Endothelial cell (in vitro differentiated cells): ENCODE data around the gene STC2. TPM values are rescaled to one million over a fixed set of nuclear protein-coding genes. Genes with fewer than 3 reads are reported as not detected.

Experiments
- DNase-seq: peaks from one replicate; pipeline ENCODE4 v3.0.0; 2021; ENCODE audit warnings: low spot score
- H3K27ac Mint-ChIP-seq: one replicate; pipeline ENCODE4 v1.8.0; 2021; ENCODE audit warnings: mixed read lengths, inconsistent platforms; ENCODE audit not compliant: unreplicated experiment
- H3K27me3 Mint-ChIP-seq: one replicate; pipeline ENCODE4 v1.8.0; 2021; ENCODE audit warnings: mild to moderate bottlenecking, moderate library complexity, mixed read lengths, inconsistent platforms; ENCODE audit not compliant: unreplicated experiment
- H3K36me3 Mint-ChIP-seq: one replicate; pipeline ENCODE4 v1.8.0; 2021; ENCODE audit warnings: mild to moderate bottlenecking, low read depth, mixed read lengths, inconsistent platforms; ENCODE audit not compliant: unreplicated experiment
- H3K4me1 Mint-ChIP-seq: one replicate; pipeline ENCODE4 v1.8.0; 2021; ENCODE audit warnings: mild to moderate bottlenecking, mixed read lengths, inconsistent platforms; ENCODE audit not compliant: unreplicated experiment
- H3K4me3 Mint-ChIP-seq: one replicate; pipeline ENCODE4 v1.8.0; 2021; ENCODE audit warnings: mild to moderate bottlenecking, mixed read lengths, inconsistent platforms; ENCODE audit not compliant: unreplicated experiment
- H3K9me3 Mint-ChIP-seq: one replicate; pipeline ENCODE4 v1.8.0; 2021; ENCODE audit warnings: mixed read lengths, inconsistent platforms; ENCODE audit not compliant: unreplicated experiment
- total RNA-seq: library from RNA; stranded (reverse); fragmentation: NEBNext Ultra II Directional; extraction: Animal tissue kit (Norgen Biotek cat#: 25700); gene quantifications from one replicate; pipeline ENCODE4 v1.2.1, GENCODE V29; 2021; ENCODE audit not compliant: unreplicated experiment
- TF ChIP-seq, protein P1 (sequence below): fragments of 200-600 bp; sonication (generic); IDR thresholded peaks from one replicate; pipeline ENCODE4 v1.5.0; 2021; ENCODE audit warnings: antibody characterized with exemption; ENCODE audit not compliant: unreplicated experiment

STC2 gene
- total RNA-seq, 1 donor from 2014 or later = 3.6 TPM

GRCh38 chr5:173310861-173311785 is 17.1 kb downstream of the STC2 start:
- peaks cover 7% of the 10 kb centered on the region for H3K27me3 Mint-ChIP-seq
- no peak for DNase-seq
- H3K36me3 Mint-ChIP-seq = no peaks in the 10 kb centered on the region
- TF ChIP-seq, protein P1, sequence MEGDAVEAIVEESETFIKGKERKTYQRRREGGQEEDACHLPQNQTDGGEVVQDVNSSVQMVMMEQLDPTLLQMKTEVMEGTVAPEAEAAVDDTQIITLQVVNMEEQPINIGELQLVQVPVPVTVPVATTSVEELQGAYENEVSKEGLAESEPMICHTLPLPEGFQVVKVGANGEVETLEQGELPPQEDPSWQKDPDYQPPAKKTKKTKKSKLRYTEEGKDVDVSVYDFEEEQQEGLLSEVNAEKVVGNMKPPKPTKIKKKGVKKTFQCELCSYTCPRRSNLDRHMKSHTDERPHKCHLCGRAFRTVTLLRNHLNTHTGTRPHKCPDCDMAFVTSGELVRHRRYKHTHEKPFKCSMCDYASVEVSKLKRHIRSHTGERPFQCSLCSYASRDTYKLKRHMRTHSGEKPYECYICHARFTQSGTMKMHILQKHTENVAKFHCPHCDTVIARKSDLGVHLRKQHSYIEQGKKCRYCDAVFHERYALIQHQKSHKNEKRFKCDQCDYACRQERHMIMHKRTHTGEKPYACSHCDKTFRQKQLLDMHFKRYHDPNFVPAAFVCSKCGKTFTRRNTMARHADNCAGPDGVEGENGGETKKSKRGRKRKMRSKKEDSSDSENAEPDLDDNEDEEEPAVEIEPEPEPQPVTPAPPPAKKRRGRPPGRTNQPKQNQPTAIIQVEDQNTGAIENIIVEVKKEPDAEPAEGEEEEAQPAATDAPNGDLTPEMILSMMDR = no peak
- no peak overlapping the region for H3K4me3 Mint-ChIP-seq
- no peak overlapping the region for H3K27ac Mint-ChIP-seq
- H3K4me1 Mint-ChIP-seq = no peaks in the 10 kb centered on the region
- no peaks in the 10 kb centered on the region for H3K9me3 Mint-ChIP-seq

GRCh38 chr5:173310218-173310769 is 17.9 kb downstream of the STC2 start:
- TF ChIP-seq, protein P1 = no peak
- no peak for DNase-seq
- Mint-ChIP-seq H3K36me3 (no peaks in the 10 kb centered on the region), H3K9me3 (no peaks in the 10 kb centered on the region), H3K27me3 (peaks cover 7% of the 10 kb centered on the region), H3K27ac (no peak overlapping the region), H3K4me3 (no peak overlapping the region), H3K4me1 (no peaks in the 10 kb centered on the region)

- Mint-ChIP-seq H3K27ac (no peak overlapping the region), H3K36me3 (no peaks in the 10 kb centered on the region), H3K27me3 (peaks cover 7% of the 10 kb centered on the region), H3K9me3 (no peaks in the 10 kb centered on the region), H3K4me3 (no peak overlapping the region), H3K4me1 (no peaks in the 10 kb centered on the region)
- TF ChIP-seq, protein P1 = no peak
- no peak for DNase-seq
Measured at GRCh38 chr5:173309731-173310130, 18.5 kb downstream of the STC2 start.

DNA sequence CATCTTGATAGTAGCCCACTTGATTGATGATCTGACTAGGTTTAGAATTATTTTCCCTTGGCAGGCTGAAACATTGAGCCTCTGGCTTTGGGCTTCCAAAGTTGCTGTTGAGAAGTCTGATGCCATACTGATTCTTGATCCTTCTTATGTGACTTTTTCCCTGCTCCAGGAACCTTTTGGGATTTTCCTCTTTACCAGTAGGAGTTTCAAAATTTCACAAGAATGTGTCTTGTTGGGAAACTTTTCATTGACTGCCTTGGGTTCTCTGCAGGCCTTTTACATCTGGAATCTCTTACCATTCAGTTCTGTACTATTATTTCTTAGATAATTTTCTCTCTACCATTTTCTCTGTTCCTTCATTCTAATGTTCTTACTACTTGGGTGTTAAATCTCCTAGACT is 20.0 kb downstream of the STC2 start:
- Mint-ChIP-seq H3K4me1 (no peaks in the 10 kb centered on the region), H3K27me3 (peaks cover 8% of the 10 kb centered on the region)

More for the DNA sequence above, 20.0 kb downstream of the STC2 start:
- no peaks in the 10 kb centered on the region for H3K36me3 Mint-ChIP-seq
- TF ChIP-seq, protein P1 = no peak
- no peaks in the 10 kb centered on the region for H3K9me3 Mint-ChIP-seq
- no peak overlapping the region for H3K4me3 Mint-ChIP-seq
- no peak for DNase-seq
- no peak overlapping the region for H3K27ac Mint-ChIP-seq
